Mesenteric fat pad (tissue), 1 donor: ENCODE measurements around the gene TMEM271. TPM values are rescaled to one million over a fixed set of nuclear protein-coding genes. Genes with fewer than 3 reads are reported as not detected.
A peak's percentile ranks its signal among the peaks of the same experiment; 100 is the strongest.
"Not testable (repeated sequence)": the region's sequence is repeated elsewhere in the genome, so short reads cannot be mapped to it uniquely, and the experiment has no call there.

ENCODE experiments used
- DNase-seq: peaks from one replicate; pipeline ENCODE4 v3.0.0-alpha.2; 2020; ENCODE audit warnings: low spot score
- total RNA-seq: library from RNA; stranded (reverse); fragmentation: NEBNext Ultra II Directional; extraction: Animal tissue kit (Norgen Biotek cat#: 25700); gene quantifications from one replicate; pipeline ENCODE4 v1.2.1, GENCODE V29; 2021
- donor health status: DM: yes; HTN: yes; CAD: no.

Gene TMEM271
- total RNA-seq, 1 donor from 2014 or later, result not detected

GRCh38 chr4:610411-611261 lies 34.5 kb upstream of the TMEM271 start:
- peak; percentile 82 for DNase-seq

- peak; percentile 72 for DNase-seq
Measured at GRCh38 chr4:609400-610050, 33.4 kb upstream of the TMEM271 start.

- peak; percentile 64 for DNase-seq
Measured at GRCh38 chr4:608236-608635, 32.1 kb upstream of the TMEM271 start.

- no peak for DNase-seq
Measured at GRCh38 chr4:605702-606425, 29.8 kb upstream of the TMEM271 start.

- no peak for DNase-seq
Measured at GRCh38 chr4:604131-604530, 28.0 kb upstream of the TMEM271 start.

GRCh38 chr4:602559-602942 lies 26.5 kb upstream of the TMEM271 start:
- DNase-seq, result no peak

GRCh38 chr4:601612-602558 lies 25.8 kb upstream of the TMEM271 start:
- no peak for DNase-seq

GRCh38 chr4:600850-601515 lies 24.9 kb upstream of the TMEM271 start:
- DNase-seq, result no peak

GRCh38 chr4:600166-600565 lies 24.1 kb upstream of the TMEM271 start:
- DNase-seq, result no peak

- no peak for DNase-seq
Measured at GRCh38 chr4:598925-599324, 22.8 kb upstream of the TMEM271 start.

- DNase-seq, result no peak
Measured at GRCh38 chr4:592825-593520, 16.9 kb upstream of the TMEM271 start.

- DNase-seq, result not testable (repeated sequence)
Measured at GRCh38 chr4:592178-592577, 16.1 kb upstream of the TMEM271 start.

- DNase-seq, result no peak
Measured at GRCh38 chr4:590313-590841, 14.3 kb upstream of the TMEM271 start.

- DNase-seq, result peak; percentile 49
Measured at GRCh38 chr4:589219-589963, 13.3 kb upstream of the TMEM271 start.

- peak; percentile 78 for DNase-seq
Measured at GRCh38 chr4:588351-588849, 12.3 kb upstream of the TMEM271 start.

- peak; percentile 76 for DNase-seq
Measured at GRCh38 chr4:587671-588350, 11.7 kb upstream of the TMEM271 start.

GRCh38 chr4:583820-584219 lies 7.7 kb upstream of the TMEM271 start:
- DNase-seq, result no peak
